H1 (cell line): Measurements from ENCODE around the gene SGMS2. TPM values are rescaled to one million over a fixed set of nuclear protein-coding genes. Genes with fewer than 3 reads are reported as not detected.

Experiments
- EP300 ChIP-seq, 2 experiments: IDR thresholded peaks; 1 replicate in 1 of 2; 2 replicates in 1 of 2; pipeline ENCODE4 v1.6.1; 2011 to 2012; ENCODE audit warnings: low read depth in 2 of 2, low read length in 2 of 2, mild to moderate bottlenecking in 2 of 2, borderline replicate concordance in 1 of 2, inconsistent platforms in 1 of 2, moderate library complexity in 1 of 2
- NANOG ChIP-seq: IDR thresholded peaks from 2 replicates; pipeline ENCODE4 v1.6.1; 2011; ENCODE audit warnings: low read length, low read depth, mild to moderate bottlenecking, inconsistent platforms; ENCODE audit not compliant: insufficient read depth, poor library complexity, severe bottlenecking
- SIRT6 ChIP-seq: IDR thresholded peaks from one replicate; pipeline ENCODE4 v1.7.1; 2012; ENCODE audit warnings: low read length, inconsistent platforms
- SRF ChIP-seq: IDR thresholded peaks from 2 replicates; pipeline ENCODE4 v1.6.1; 2011; ENCODE audit warnings: mild to moderate bottlenecking, low read depth, low read length, moderate library complexity
- polyA plus RNA-seq, 7 experiments: library from polyadenylated mRNA; depleted of rRNA in 3 of 7; stranded (reverse) in 5 of 7; unstranded in 2 of 7; fragments of >200 nt in 5 of 7; fragments of 200-250 nt in 2 of 7; gene quantifications; 1 replicate in 5 of 7; 2 replicates in 1 of 7; 4 replicates in 1 of 7; pipeline versions ENCODE4 v1.2.1 to v1.2.3, GENCODE V29; 2011 to 2013; ENCODE audit warnings: missing spikeins in 2 of 7, mixed read lengths in 2 of 7
- total RNA-seq: library from RNA; stranded (reverse); fragmentation: NEBNext Ultra II Directional; extraction: Animal tissue kit (Norgen Biotek cat#: 25700); gene quantifications from 2 replicates; pipeline ENCODE4 v1.2.1, GENCODE V29; 2021

SGMS2 gene
- total and polyA plus RNA-seq, 2 of the 8 experiments (the other 6 are each of a cell fraction or from before 2014, with no cell fraction given), result 0.04 to 1.3 TPM

- no peak for TF ChIP-seq EP300 (IDR thresholded peaks at IDR 0.05; ENCODE audit: borderline replicate concordance in 1 of 2, low read depth in 2 of 2, low read length in 2 of 2)
- no peak for TF ChIP-seq SIRT6
- no peak for TF ChIP-seq SRF
- no peak for TF ChIP-seq NANOG
These were observed 33.0 kb downstream of the SGMS2 start (continued) for GRCh38 chr4:107857741-107858140.
